ENCODE measurements around the gene SPATA3.
"Not testable (repeated sequence)": the region's sequence is repeated elsewhere in the genome, so short reads cannot be mapped to it uniquely, and the experiment has no call there.

SPATA3 gene

DNA sequence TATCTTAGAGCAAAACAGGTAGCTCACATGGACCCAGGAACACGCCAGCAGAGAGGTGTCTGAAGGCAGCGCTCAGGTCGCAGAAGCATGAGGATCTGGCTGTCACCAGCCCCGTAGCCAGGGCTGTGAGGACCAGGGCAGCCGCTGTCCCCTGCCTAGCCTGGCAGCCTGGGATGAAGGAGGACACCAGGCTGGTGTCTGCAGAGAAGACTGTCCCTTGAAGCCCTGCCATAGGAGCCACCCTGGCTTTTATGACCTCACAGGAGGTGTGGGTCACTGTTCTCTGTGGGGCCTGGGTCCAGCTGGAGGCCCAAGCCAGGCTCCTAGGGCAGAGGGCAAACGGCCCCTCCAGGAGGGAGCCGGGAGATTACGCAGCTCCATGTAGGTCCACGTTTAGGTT is at the start of gene SPATA3:
TSS of gene SPATA3 (plus strand) at position 301 of the 400 bp plus-strand sequence. CDS start 113 bp downstream, outside the sequence.
- ATAC-seq (no peak), DNase-seq (no peak)

DNA sequence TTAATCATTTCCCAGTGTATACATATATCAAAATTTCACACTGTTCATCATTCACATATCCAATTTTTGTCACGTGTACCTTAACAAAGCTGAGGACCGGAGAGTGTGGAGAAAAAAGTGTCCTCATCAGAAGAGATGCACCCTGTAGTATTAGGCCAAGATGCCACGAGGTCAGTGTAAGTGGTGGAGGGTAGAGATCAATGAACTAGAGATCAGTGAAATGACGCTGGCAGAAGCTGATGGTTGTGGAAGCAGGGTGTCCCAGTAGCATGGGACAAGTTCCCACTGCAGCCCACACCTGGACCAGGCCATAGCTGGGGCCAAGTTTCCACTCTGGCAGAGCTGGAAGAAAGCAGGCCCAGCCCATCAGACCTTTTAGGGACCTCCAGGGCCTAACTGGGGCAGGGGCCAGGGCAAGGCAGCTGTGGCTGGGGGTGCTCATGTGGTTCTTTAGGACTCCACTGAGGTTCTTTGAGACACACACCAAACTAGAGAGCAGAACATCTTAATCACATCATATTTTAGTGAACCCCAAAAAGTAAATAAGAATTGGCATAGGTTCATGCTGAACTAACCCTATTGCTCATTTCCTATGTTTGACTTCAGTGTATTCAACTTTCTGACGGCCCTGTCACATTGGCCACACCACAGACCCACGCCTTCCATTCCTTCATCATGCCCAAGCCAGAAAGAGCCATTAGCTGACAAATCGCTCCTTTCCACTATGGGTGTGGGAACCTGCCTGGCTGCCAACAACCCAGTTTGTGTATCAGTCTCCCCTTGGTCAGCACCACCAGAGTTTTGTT is 49.3 kb upstream of the SPATA3 start:
- DNase-seq = no peak
- no peak for ATAC-seq

DNA sequence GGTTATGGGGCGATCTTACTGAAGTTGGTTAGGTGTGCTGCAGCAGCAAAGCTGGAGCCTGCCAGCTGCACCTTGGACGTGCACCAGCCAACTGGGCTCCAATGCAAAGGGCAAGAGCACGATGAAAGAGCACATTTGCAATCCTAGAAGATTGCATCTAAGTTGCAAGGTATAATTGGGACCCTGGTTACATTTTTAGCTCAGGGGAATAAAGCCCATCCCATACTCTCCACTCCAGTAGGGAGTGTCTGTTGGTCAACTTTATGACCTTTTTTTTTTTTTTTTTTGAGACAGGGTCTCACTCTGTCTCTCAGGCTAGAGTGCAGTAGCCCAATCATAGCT is 48.7 kb upstream of the SPATA3 start:
- ATAC-seq (no peak), DNase-seq (no peak)

DNA sequence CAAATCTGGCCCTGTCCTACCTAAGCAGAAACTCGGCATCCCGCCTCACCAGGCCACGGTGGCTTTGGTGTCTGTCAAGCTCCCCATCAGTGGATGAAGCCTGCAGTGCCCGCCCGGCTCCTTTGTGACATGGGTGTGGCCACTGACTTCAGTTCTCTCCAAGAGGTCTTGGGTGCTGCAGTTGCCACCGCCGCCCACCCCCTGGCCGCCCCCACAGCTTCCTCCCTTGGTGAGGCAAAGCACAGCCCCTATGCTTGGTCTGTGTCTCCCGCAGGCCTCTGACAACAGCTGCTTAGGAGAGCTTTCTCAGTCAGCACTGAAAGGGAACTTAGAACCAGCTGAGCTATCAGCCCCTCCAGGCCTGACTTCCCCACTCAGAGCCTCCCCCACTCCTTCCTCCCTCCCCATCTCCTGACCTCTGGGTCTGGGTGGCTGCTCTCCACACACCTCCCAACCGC is 48.0 kb upstream of the SPATA3 start:
- ATAC-seq (no peak), DNase-seq (no peak)

DNA sequence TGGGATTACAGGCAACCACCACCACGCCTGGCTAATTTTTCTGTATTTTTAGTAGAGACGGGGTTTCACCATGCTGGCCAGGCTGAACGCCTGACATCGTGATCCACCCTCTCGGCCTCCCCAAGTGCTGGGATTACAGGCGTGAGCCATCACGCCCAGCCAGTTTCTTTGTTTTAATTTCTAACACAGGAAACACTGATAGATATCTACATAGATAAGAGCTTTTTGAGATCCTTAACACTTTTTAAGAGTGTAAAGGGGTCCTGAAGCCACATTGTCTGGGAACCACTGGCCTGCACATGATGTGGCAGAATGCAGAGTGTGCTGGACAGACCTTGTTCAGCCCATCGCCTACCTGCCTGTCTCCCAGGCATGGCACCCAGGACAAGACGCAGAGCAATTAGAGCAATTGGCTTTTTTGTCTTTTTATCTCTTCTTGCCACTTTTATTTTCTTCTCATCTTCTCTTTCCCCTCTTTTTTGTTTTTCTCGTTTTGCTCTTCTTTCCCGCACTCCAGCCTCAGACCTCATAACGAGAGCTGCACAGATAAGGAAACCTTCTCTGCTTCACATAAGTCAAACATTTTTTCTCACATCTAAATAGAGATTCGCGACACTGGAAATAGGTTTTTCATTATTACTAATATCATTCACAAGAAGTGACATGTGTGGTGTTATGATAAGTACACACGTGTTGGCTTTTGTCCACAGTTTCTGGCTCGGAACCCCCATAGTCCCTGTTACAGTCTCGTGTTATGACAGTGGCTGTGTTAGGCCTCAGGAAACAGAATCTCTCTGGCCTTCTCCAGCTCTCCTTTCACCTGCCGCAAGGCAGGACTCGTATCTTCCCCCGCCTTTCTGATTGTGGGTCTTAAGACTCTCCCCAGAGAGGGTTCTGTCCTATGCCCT is 45.7 kb upstream of the SPATA3 start:
- peak; percentile 39 for ATAC-seq

DNA sequence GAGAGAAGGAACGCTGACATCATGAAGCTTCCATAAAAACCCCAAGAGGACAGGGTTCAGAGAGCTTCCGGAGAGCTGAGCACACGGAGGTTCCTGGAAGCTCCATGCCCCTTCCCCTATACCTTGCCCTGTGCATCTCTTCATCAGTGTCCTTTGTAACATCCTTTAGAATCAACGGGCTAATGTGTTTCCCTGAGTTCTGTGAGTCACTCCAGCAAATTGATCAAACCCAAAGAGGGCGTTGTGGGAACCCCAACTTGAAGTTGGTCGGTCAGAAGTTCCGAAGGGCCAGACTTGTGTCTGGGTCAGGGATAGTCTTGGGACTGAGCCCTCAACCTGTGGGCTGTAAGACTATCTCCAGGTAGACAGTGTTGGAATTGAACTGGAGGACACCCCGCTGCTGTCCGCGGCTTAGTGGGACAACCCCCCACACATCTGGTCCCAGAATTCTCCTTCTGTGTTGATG is 45.0 kb upstream of the SPATA3 start:
- ATAC-seq (no peak), DNase-seq (no peak)

More for the DNA sequence above, 45.7 kb upstream of the SPATA3 start:
- DNase-seq = no peak

DNA sequence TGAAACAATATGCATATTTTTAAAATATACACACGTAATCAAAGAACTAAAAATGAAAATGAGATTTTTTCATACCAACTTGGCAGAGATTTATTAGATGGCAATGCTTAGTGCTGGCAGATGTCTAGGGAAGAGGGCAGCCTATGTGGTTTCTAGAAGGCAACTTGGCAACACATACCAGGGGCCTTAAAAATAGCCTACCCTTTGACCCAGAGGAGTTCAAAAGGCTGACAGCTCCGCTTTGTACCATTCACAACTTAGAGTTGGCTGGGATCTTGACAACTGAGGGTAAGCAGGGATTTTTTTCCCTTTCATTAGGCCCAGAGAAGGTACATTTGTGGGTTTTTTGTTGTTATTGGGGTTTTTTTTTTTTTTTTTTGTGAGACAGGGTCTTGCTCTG is 44.5 kb upstream of the SPATA3 start:
- no peak for ATAC-seq

DNA sequence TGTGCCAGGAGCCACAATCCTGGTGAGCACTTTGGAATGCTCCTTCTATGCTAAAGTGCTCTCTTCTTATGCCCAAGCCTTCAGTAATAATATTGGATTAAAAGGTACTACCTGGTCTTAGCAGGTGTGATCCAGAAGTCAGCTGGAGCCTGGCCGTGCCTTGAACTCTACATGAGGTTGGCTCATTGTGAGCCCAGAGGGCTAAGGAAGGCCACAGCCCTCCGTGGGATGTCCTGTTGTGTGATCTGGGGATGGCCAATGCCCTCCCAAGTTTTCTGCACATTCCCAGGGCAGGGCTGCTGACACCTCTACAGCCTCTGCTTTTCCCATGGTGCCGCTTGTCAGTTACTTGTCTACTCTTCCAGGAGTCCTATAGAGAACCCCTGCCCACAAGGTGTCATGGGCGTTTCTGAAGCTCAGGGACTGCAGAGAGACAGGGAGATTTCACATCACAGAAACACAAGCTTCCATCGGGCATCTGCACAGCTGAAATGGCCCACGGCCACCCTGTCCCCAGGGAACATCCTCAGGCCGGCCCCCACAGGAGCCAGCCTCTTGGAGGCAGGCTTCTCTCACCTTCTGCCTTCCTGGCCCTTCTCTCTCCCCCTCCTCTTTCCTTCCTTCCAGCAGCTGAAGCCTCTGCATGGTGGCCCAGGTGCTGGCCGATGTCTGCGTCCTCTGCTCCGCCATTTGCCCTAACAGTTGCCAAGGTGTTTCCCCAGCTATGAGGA is 43.5 kb upstream of the SPATA3 start:
- no peak for ATAC-seq
- DNase-seq = no peak

More for the DNA sequence above, 44.5 kb upstream of the SPATA3 start:
- no peak for DNase-seq

DNA sequence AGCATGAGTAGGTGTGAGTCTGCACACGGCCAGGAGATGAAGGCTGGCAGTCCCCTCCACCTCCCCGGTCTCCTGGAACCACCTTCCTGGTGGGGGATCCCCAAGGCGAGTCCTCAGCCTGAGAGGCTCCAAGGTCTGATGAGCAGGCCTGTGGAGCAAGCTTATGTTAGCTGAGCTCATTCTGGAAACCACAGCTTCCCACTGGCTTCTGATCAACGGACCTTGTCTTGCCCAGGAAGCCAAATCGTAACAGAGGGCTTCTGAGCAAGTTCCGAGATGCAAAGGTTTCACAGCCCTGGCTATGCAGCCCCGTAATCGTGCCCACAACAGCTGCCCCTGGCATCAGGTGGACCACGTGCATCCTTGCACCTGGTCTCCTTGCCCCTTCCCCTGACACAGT is 42.1 kb upstream of the SPATA3 start:
- no peak for ATAC-seq

DNA sequence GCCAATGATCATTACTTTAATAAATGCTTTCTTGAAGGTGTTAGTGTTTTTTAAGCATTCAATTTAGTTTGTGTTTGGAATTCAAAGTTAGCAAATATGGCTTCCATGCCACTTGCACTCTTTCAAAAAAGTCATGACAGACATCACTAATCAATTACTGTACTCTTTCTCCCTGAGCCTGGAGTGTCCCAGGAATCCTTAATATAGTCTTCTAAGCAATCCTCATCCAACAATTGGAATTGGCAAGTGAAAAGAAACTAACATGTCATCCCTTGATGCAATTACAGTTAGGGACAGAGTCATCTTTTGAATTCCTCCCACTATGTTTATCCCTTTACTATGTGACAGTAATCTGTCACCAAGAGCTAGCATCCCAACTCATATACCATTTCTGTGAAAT is 41.2 kb upstream of the SPATA3 start:
- ATAC-seq (no peak), DNase-seq (no peak)

More for the DNA sequence above, 42.1 kb upstream of the SPATA3 start:
- no peak for DNase-seq

DNA sequence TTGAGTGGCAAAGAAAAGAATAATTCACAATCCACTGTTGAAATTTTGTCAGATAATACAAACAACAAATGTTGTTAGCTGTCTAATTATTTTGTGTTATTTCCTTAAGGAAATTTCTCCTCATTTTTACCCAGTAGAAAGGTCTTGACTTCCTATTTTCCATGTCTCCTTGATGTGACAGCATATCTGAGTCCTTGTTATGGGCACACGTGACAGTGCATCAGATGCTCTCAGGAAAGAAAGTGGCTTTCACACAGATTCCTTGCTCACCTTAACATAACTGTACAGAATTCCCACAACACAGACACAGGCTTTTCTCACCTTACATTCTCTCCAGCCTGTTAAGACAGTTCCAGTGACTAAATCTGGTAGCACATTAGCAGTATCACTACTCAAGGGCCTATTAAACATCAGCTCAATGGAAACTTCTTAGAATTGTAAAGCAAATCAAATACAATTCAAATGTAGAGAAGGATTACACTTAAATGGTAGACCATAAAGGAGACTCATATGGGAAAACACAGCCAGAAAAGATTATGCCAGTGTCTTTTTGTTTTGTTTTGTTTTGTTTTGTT is 40.7 kb upstream of the SPATA3 start:
- ATAC-seq (no peak), DNase-seq (no peak)

DNA sequence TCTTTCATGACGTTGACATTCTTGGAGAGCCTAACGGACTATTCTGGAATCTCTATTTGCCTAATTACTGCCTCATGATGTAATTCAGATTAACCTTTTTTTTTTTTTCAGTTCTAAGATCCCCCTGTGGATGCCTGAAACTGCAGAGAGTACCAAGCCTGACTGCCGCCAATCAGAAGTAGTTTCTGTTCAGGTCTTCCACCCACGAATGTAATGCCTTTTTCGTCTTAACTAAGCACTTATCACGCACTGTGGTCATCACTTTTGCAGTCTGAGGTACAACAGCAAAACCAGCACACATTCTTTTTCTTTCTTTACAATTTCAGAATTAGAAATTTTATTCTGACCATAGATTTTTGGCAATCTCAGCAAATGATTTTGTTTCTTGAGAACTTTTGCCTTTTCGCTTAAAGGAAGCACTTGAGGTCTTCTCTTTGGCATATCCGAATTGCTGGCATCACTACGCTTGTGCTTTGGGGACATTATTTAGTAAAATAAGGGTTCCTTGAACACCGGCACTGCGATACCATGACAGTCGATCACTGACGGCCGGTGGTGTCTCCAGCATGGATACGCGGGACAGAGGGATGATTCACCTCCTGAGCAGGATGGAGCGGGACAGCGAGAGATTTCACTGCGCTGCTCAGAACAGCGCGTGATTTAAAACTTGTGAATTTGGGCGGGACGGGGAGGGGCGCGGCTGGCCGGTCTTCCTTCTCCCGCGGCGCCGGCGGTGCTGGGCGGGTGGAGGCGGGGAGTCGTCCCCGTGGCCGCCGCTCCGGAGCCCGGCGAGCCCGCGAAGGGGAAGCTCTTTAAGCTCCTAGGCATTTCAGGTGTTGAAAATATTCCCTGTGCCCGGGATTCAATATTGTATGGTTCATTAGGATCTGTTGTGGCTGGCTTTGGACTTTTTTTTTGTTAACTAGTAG is 38.8 kb upstream of the SPATA3 start:
- DNase-seq (peak; percentile 62), ATAC-seq (peak; percentile 86)

DNA sequence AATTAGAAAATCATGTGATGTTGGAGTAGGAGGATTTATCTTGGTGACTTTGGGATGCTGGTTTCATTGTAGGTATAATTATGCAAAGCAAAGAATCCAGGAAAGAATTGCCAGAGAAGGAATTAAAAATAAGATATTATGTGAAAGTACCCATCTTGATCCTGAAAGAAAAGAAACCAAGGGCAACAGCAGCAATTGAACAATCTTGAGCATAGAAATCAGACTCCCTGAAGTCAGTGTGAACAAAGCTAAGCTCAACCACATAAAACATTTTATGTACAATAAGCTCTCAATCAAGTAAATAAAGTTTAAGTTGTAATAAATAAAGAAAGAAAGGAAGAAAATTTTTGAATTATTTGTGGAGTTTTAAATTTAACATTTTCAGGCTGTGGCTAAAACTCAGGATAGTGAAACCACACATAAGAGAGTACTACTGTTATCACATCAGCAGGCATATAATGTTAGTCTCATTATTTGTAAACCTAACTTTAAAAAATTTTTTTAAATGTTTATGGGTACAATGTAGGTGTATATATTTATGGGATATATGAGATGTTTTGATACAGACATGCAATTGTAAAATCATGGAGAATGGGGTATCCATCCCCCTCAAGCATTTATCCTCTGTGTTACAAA is 38.0 kb upstream of the SPATA3 start:
- DNase-seq = no peak
- ATAC-seq = no peak

DNA sequence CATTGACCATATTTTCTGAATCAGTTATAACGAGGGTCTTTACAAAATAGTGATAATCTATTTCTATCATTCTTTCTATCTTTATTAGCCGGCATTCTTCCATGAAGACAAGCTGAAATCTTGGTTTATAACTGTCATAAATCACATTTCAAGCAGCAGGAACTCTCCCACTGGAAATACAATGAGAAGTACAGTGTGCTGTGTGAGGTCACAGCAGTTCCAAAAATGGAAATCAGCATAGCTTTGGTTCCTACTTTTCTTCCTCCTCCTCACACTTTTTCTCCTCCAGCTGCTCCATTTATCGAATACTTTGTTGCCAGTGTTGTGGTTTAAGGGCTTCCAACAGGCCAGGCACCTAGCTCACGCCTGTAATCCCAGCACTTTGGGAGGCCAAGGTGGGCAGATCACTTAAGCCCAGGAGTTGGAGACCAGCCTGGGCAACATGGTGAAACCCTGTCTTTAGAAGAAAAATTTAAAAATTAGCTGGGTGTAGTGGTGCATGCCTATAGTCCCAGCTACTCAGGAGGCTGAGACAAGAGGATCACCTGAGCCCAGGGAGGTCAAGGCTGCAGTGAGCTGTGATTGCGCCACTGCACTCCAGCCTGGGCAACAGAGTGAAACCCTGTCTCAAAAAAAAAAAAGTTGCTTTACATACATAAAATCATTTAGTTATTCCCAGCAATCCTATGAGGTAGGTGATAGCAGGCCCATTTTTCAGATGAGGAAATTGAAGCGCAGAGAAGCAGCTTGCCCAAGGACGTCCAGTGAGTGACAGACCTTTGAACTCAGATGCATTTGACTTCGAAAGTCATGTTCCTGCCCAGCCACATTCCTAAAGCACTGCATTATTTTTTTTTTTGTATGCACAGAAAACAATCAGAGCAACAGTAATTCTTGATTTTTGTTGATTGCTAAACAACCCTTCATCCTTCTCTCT is 36.8 kb upstream of the SPATA3 start:
- no peak for DNase-seq
- no peak for ATAC-seq

DNA sequence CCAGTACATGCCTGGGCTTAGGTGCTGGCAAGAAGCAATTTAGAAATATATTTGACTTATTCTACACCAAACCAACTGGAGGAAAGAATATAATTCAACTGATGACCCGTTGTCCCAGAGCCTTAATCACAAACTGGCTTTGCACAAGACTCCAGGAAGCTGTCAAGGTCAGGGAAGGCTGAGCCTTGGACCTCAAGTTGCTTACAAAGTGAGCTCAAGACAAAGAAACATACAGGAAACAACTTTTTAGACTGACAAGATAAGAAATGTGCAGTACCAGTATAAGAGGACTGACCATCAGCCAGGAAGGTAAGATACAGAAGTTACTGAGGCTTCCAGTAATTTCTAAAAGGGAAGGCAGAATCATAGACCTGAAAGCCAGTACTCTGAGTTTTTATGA is 35.9 kb upstream of the SPATA3 start:
- DNase-seq (no peak), ATAC-seq (no peak)

DNA sequence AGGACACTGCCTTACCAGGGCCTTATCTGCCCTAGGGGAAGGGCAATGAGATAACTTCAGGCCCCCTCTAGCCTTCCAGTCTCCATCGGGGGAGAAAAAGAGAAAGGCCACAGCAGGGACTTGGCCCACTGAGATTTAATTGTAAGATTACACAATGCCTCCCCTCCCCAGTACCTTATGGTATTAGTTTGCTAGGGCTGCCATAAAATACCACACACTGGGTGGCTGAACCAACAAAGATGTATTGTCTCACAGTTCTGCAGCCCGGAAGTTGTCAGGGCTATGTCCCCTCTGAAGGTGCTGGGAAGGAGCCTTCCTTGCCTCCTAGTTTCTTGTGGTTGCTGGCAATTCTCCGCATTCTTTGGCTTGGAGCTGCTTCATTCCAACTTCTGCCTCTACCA is 34.8 kb upstream of the SPATA3 start:
- ATAC-seq (no peak), DNase-seq (peak; percentile 2)

DNA sequence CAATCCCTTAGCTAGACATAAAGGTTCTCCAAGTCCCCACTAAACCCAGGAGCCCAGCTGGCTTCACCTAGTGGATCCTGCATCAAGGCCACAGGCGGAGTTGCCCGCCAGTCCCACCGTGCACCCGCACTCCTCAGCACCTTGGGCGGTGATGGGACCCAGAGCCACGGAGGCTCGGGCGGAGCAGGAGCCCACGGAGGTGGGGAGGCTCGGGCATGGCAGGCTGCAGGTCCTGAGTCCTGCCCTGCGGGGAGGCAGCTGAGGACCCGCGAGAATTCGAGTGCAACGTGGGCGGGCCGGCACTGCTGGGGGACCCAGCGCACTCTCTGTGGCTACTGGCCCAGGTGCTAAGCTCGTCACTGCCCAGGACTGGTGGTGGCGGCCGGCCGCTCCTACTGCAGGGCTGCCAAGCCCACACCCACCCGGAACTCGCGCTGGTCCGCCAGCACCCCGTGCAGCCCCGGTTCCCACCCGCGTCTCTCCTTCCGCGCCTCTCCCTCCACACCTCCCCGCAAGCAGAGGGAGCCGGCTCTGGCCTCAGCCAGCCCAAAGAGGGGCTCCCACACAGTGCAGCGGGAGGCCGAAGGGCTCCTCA is 31.7 kb upstream of the SPATA3 start:
- DNase-seq (no peak), ATAC-seq (no peak)

DNA sequence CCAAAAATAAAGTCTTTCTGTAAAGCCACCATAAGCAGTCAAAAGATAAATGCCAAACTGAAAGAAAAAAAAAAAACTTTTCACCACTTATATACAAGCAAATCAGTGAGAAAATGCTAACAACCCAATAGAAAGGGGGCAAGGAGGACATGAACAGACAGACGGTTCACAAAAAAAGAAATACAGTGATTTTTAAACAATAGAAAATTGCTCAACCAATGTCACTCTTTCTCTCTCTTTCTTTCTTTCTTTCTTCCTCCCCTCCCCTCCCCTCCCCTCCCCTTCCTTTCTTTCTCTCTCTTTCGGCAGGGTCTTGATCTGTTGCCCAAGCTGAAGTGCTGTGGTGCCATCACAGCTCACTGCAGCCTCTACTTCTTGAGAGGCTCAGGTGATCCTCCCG is 28.8 kb upstream of the SPATA3 start:
- DNase-seq (no peak), ATAC-seq (no peak)

DNA sequence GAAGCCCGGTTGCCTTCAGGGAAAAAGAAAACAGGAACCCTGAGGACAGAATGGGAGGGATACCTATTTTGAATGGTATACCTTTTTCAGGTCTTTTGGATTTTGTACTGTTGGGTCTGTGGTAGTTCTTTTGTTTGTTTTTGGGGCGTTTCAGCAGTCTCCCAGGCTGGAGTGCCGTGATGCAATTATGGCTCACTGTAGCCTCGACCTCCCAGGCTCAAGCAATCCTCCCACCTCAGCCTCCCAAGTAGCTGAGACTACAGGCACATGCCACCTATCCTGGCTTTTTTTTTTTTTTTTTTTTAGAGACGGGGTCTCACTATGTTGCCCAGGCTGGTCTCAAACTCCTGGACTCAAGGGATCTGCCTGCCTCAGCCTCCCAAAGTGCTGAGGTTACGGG is 27.6 kb upstream of the SPATA3 start:
- ATAC-seq, DNase-seq: not testable (repeated sequence)
